ENCODE data around the gene HINFP.
"Not testable (repeated sequence)": the region's sequence is repeated elsewhere in the genome, so short reads cannot be mapped to it uniquely, and the experiment has no call there.

Gene HINFP

GRCh38 chr11:119161871-119162270 is 40.5 kb downstream of the HINFP start:
- no peak overlapping the region for H3K4me3 ChIP-seq (ENCODE audit: control insufficient read depth, low read depth, low read length)
- no peak for DNase-seq (ENCODE audit: low read depth)
- TF ChIP-seq CTCF (IDR thresholded peaks at IDR 0.05; ENCODE audit: control insufficient read depth, insufficient read depth, low read depth, low read length, missing control alignments), result no peak

DNA sequence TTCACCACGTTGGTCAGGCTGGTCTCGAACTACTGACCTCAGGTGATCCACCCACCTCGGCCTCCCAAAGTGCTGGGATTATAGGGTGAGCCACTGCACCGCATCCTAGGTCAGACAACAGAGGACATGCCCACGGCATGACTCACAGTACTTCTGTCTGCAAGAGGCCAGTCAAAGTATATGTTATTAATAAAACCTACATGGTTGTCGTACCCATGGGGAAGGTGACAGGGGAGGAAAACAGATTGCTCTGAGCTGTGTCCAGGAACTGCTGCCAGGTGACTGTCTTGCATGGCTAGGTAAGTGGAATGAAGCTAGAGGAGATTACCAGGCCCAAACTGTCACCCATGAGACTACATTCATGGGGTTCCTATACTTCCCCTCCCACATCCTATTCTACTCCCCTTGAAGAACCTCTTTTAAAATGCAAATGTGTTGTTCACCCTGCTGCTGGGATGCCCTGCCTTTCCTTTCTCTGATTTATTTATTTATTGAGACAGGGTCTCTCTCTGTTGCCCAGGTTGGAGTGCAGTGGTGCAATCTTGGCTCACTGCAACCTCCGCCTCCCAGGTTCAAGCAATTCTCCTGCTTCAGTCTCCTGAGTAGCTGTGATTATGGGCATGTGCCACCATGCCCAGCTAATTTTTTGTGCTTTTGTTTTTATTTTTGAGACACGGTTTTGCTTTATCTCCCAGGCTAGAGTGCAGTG is 45.1 kb downstream of the HINFP start:
- no peak for TF ChIP-seq CTCF (IDR thresholded peaks at IDR 0.05; ENCODE audit: control insufficient read depth, insufficient read depth, low read depth, low read length, missing control alignments)
- no peak overlapping the region for H3K4me3 ChIP-seq (ENCODE audit: control insufficient read depth, low read depth, low read length)
- no peak for DNase-seq (ENCODE audit: low read depth)

- not testable (repeated sequence) for H3K4me3 ChIP-seq (ENCODE audit: control insufficient read depth, low read depth, low read length); DNase-seq (ENCODE audit: low read depth)
Observed at GRCh38 chr11:119167077-119167458, 45.7 kb downstream of the HINFP start.

GRCh38 chr11:119167933-119168332 is 46.6 kb downstream of the HINFP start:
- DNase-seq (ENCODE audit: low read depth), result no peak
- H3K4me3 ChIP-seq (ENCODE audit: control insufficient read depth, low read depth, low read length), result no peak overlapping the region
- TF ChIP-seq CTCF (IDR thresholded peaks at IDR 0.05; ENCODE audit: control insufficient read depth, insufficient read depth, low read depth, low read length, missing control alignments), result no peak

- peak within 1 kb of the TSS; percentile 66 for H3K4me3 ChIP-seq (ENCODE audit: control insufficient read depth, low read depth, low read length)
- peak; percentile 90 for TF ChIP-seq CTCF (IDR thresholded peaks at IDR 0.05; ENCODE audit: control insufficient read depth, insufficient read depth, low read depth, low read length, missing control alignments)
- peak; percentile 59 for DNase-seq (ENCODE audit: low read depth)
Observed at GRCh38 chr11:119168471-119169281, 47.3 kb downstream of the HINFP start, which contains the start of gene NLRX1. TSS of gene NLRX1 (plus strand) at chr11:119168725. CDS start at chr11:119171404, 2,679 bp downstream.

DNA sequence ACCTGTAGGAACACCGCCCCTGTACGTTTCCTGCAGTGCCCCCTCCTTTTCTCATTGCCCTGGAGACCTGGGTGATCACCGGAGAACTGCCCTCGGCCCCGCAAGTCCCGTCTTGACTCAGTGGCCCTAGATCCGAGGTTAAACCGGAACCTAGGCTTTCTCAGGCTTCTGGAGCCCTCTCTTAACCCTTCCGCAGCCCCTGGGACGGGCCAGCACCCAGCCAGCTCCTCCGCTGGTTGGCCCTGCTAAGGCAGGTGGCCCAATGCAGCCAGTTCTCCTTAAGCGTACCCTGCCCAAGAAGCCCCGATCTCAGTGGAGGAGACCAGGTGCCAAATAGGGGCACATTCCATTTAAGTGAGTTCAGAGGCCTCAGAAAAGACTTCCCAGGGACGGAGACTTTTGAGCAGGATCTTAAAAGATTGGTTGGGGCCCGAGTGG is 47.9 kb downstream of the HINFP start:
- DNase-seq (ENCODE audit: low read depth), result no peak
- peak overlapping the region; percentile 66 for H3K4me3 ChIP-seq (ENCODE audit: control insufficient read depth, low read depth, low read length)
- TF ChIP-seq CTCF (IDR thresholded peaks at IDR 0.05; ENCODE audit: control insufficient read depth, insufficient read depth, low read depth, low read length, missing control alignments), result no peak

DNA sequence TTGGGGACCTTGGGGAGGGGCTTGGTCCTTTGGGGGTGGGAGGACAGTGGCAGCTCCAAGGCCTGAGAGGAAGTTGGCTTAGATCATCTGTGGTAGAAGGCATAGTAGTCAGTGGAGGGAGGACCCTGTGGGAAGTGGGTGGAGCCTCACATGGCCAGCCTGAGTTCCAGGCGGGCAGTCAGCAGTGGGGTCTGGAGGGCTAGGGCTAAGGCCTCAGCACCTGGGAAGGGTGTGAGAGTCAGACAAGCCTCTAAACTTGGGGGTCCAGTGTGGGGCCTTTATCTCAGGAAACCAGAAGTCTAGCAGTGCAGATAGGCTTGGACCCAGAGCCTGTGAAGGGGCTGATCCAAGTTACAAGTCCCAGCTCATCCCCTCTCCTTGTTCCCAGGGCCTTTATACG is 51.1 kb downstream of the HINFP start:
- no peak for DNase-seq (ENCODE audit: low read depth)
- no peak for TF ChIP-seq CTCF (IDR thresholded peaks at IDR 0.05; ENCODE audit: control insufficient read depth, insufficient read depth, low read depth, low read length, missing control alignments)
- no peak overlapping the region for H3K4me3 ChIP-seq (ENCODE audit: control insufficient read depth, low read depth, low read length)

Data from AG09309 (cell line).